Measurements from ENCODE around the gene XPO6. TPM values are rescaled to one million over a fixed set of nuclear protein-coding genes. Genes with fewer than 3 reads are reported as not detected.

Gene XPO6
- total RNA-seq, 1 donor = 102 TPM

- Histone ChIP-seq H2AFZ (ENCODE audit: low read length) (no peak overlapping the region), H3K27ac (ENCODE audit: low read depth, low read length) (no peak overlapping the region), H3K27me3 (ENCODE audit: insufficient read depth, low read length) (no peaks in the 10 kb centered on the region), H3K79me2 (ENCODE audit: insufficient read depth, low read length) (peaks cover 8% of the 10 kb centered on the region), H3K9me3 (ENCODE audit: low read depth, low read length) (no peaks in the 10 kb centered on the region), H3K4me2 (ENCODE audit: insufficient read depth, low read length) (no peak overlapping the region), H3K4me3 (ENCODE audit: insufficient read depth, low read length) (no peak overlapping the region), H3K36me3 (ENCODE audit: insufficient read depth, low read length) (peaks cover 72% of the 10 kb centered on the region), H3K4me1 (ENCODE audit: insufficient read depth, low read length) (no peaks in the 10 kb centered on the region), H4K20me1 (ENCODE audit: insufficient read depth, low read length) (peaks cover 18% of the 10 kb centered on the region)
- no peak for TF ChIP-seq CTCF (IDR thresholded peaks at IDR 0.05; ENCODE audit: extremely low read depth, low read depth, low read length)
- peak; percentile 68 for DNase-seq (ENCODE audit: insufficient read length, low spot score, missing footprints)
Measured at GRCh38 chr16:28098959-28099945, 112.5 kb downstream of the XPO6 start.

- peak; percentile 54 for DNase-seq (ENCODE audit: insufficient read length, low spot score, missing footprints)
- Histone ChIP-seq H3K79me2 (ENCODE audit: insufficient read depth, low read length) (peaks cover 8% of the 10 kb centered on the region), H3K27ac (ENCODE audit: low read depth, low read length) (no peak overlapping the region), H3K36me3 (ENCODE audit: insufficient read depth, low read length) (peaks cover 63% of the 10 kb centered on the region), H3K4me3 (ENCODE audit: insufficient read depth, low read length) (no peak overlapping the region), H3K9me3 (ENCODE audit: low read depth, low read length) (no peaks in the 10 kb centered on the region), H3K27me3 (ENCODE audit: insufficient read depth, low read length) (no peaks in the 10 kb centered on the region), H4K20me1 (ENCODE audit: insufficient read depth, low read length) (peaks cover 18% of the 10 kb centered on the region), H3K4me2 (ENCODE audit: insufficient read depth, low read length) (no peak overlapping the region), H3K4me1 (ENCODE audit: insufficient read depth, low read length) (no peaks in the 10 kb centered on the region), H2AFZ (ENCODE audit: low read length) (no peak overlapping the region)
- TF ChIP-seq CTCF (IDR thresholded peaks at IDR 0.05; ENCODE audit: extremely low read depth, low read depth, low read length) = no peak
Measured at GRCh38 chr16:28098171-28098958, 113.4 kb downstream of the XPO6 start.

GRCh38 chr16:28096983-28097899, 114.5 kb downstream of the XPO6 start:
- peaks cover 15% of the 10 kb centered on the region for H4K20me1 ChIP-seq (ENCODE audit: insufficient read depth, low read length)
- H3K79me2 ChIP-seq (ENCODE audit: insufficient read depth, low read length) = peaks cover 8% of the 10 kb centered on the region
- TF ChIP-seq CTCF (IDR thresholded peaks at IDR 0.05; ENCODE audit: extremely low read depth, low read depth, low read length) = no peak

More at GRCh38 chr16:28096983-28097899, 114.5 kb downstream of the XPO6 start:
- Histone ChIP-seq H3K36me3 (ENCODE audit: insufficient read depth, low read length) (peaks cover 52% of the 10 kb centered on the region), H3K4me1 (ENCODE audit: insufficient read depth, low read length) (no peaks in the 10 kb centered on the region), H2AFZ (ENCODE audit: low read length) (no peak overlapping the region), H3K27me3 (ENCODE audit: insufficient read depth, low read length) (no peaks in the 10 kb centered on the region), H3K9me3 (ENCODE audit: low read depth, low read length) (no peaks in the 10 kb centered on the region), H3K4me3 (ENCODE audit: insufficient read depth, low read length) (no peak overlapping the region), H3K27ac (ENCODE audit: low read depth, low read length) (no peak overlapping the region), H3K4me2 (ENCODE audit: insufficient read depth, low read length) (no peak overlapping the region)
- DNase-seq (ENCODE audit: insufficient read length, low spot score, missing footprints) = peak; percentile 51

Measured in osteoblast (primary cell).